Measurements from ENCODE around the gene BEST3.

The BEST3 gene

GRCh38 chr12:69698769-69699540, at the start of gene BEST3:
Gene BEST3, minus strand, starts transcription at chr12:69699303. Its CDS starts 1,505 bp downstream, at chr12:69697798.
- no peak for DNase-seq (ENCODE audit: low read depth)

- DNase-seq (ENCODE audit: low read depth) = no peak
Observed at GRCh38 chr12:69744109-69744508, 45.0 kb upstream of the BEST3 start.

- DNase-seq (ENCODE audit: low read depth) = no peak
Observed at GRCh38 chr12:69739287-69740191, 40.4 kb upstream of the BEST3 start.

- DNase-seq (ENCODE audit: low read depth) = peak; percentile 33
Observed at GRCh38 chr12:69738351-69739286, 39.5 kb upstream of the BEST3 start, which contains the start of gene RAB3IP. Gene RAB3IP, plus strand, starts transcription at chr12:69738860. Its CDS starts 16,549 bp downstream, at chr12:69755409.

GRCh38 chr12:69733638-69734037, 34.5 kb upstream of the BEST3 start:
- no peak for DNase-seq (ENCODE audit: low read depth)

GRCh38 chr12:69732088-69732487, 33.0 kb upstream of the BEST3 start:
- no peak for DNase-seq (ENCODE audit: low read depth)

- no peak for DNase-seq (ENCODE audit: low read depth)
Observed at GRCh38 chr12:69726922-69727321, 27.8 kb upstream of the BEST3 start.

- no peak for DNase-seq (ENCODE audit: low read depth)
Observed at GRCh38 chr12:69720750-69721149, 21.6 kb upstream of the BEST3 start.

GRCh38 chr12:69719336-69720316, 20.5 kb upstream of the BEST3 start:
- DNase-seq (ENCODE audit: low read depth) = peak; percentile 2

- no peak for DNase-seq (ENCODE audit: low read depth)
Observed at GRCh38 chr12:69714542-69714941, 15.4 kb upstream of the BEST3 start.

GRCh38 chr12:69712826-69713225, 13.7 kb upstream of the BEST3 start:
- DNase-seq (ENCODE audit: low read depth) = no peak

- no peak for DNase-seq (ENCODE audit: low read depth)
Observed at GRCh38 chr12:69708649-69709048, 9.5 kb upstream of the BEST3 start.

- no peak for DNase-seq (ENCODE audit: low read depth)
Observed at GRCh38 chr12:69704357-69704756, 5.3 kb upstream of the BEST3 start.

GRCh38 chr12:69703146-69703642, 4.1 kb upstream of the BEST3 start:
- DNase-seq (ENCODE audit: low read depth) = no peak

GRCh38 chr12:69701826-69702225, 2.7 kb upstream of the BEST3 start:
- DNase-seq (ENCODE audit: low read depth) = no peak

- DNase-seq (ENCODE audit: low read depth) = no peak
Observed at GRCh38 chr12:69698054-69698453, 1.0 kb downstream of the BEST3 start.

- DNase-seq (ENCODE audit: low read depth) = no peak
Observed at GRCh38 chr12:69694123-69694522, 5.0 kb downstream of the BEST3 start.

GRCh38 chr12:69689638-69690037, 9.5 kb downstream of the BEST3 start:
- DNase-seq (ENCODE audit: low read depth) = no peak

- peak; percentile 86 for DNase-seq (ENCODE audit: low read depth)
Observed at GRCh38 chr12:69688471-69689427, 10.4 kb downstream of the BEST3 start.

All from stromal cell of bone marrow (primary cell).